OCI-LY7 (cell line): Measurements from ENCODE around the gene TEX29.

Source experiments
- EZH2phosphoT487 ChIP-seq: fragments of 200-600 bp; sonication (generic); IDR thresholded peaks from 2 replicates; pipeline ENCODE4 v1.6.1; 2018; ENCODE audit warnings: low read depth, borderline replicate concordance, mild to moderate bottlenecking, mixed run types, antibody characterized with exemption, low read length, moderate library complexity, mixed read lengths
- TF ChIP-seq, protein P1 (sequence below): fragments of 200-600 bp; sonication (generic); conservative IDR thresholded peaks from 2 replicates; pipeline ENCODE4 v1.5.1; 2014; ENCODE audit warnings: mild to moderate bottlenecking, antibody characterized with exemption, low read length, moderate library complexity, mixed read lengths

- TF ChIP-seq, protein P1, sequence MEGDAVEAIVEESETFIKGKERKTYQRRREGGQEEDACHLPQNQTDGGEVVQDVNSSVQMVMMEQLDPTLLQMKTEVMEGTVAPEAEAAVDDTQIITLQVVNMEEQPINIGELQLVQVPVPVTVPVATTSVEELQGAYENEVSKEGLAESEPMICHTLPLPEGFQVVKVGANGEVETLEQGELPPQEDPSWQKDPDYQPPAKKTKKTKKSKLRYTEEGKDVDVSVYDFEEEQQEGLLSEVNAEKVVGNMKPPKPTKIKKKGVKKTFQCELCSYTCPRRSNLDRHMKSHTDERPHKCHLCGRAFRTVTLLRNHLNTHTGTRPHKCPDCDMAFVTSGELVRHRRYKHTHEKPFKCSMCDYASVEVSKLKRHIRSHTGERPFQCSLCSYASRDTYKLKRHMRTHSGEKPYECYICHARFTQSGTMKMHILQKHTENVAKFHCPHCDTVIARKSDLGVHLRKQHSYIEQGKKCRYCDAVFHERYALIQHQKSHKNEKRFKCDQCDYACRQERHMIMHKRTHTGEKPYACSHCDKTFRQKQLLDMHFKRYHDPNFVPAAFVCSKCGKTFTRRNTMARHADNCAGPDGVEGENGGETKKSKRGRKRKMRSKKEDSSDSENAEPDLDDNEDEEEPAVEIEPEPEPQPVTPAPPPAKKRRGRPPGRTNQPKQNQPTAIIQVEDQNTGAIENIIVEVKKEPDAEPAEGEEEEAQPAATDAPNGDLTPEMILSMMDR, result no peak
- TF ChIP-seq EZH2phosphoT487, result no peak
Observed at GRCh38 chr13:111363591-111363990, 43.1 kb downstream of the TEX29 start.
